SK-N-SH (cell line): Measurements from ENCODE around the gene AKR1A1. TPM values are rescaled to one million over a fixed set of nuclear protein-coding genes. Genes with fewer than 3 reads are reported as not detected.

ENCODE experiments used
- CTCF ChIA-PET: fragments of 300-600, 350-600 bp; formaldehyde crosslinking; extraction: SDS; loops from one replicate; lab custom pipeline; 2021; lab: Yijun Ruan, JAX
- POLR2A ChIA-PET: fragments of 350-600 bp; sonication (Branson Sonifier 250); formaldehyde crosslinking; extraction: SDS; loops from one replicate; lab custom pipeline; 2020; ENCODE audit warnings: antibody characterized with exemption, inconsistent platforms; lab: Yijun Ruan, JAX
- DNase-seq: peaks from one replicate; pipeline ENCODE4 v3.0.0; 2012
- H2AFZ ChIP-seq: fragments of 200-600 bp; sonication (generic); 2 replicates; pipeline ENCODE4 v1.8.1; 2016; ENCODE audit warnings: antibody characterized with exemption, mild to moderate bottlenecking, low read depth
- H3F3A ChIP-seq: fragments of 200-600 bp; sonication (generic); replicated peaks from 2 replicates; pipeline ENCODE3; 2016; ENCODE audit warnings: antibody characterized with exemption, mild to moderate bottlenecking; ENCODE audit not compliant: insufficient read depth
- H3K27ac ChIP-seq, 2 experiments: fragments of 200-500 bp in 1 of 2; fragments of 200-600 bp in 1 of 2; sonication (Bioruptor generic) in 1 of 2; sonication (generic), shearing (Covaris generic) in 1 of 2; 2 replicates each; pipeline versions ENCODE4 v1.5.1 to v1.6.1; 2014 to 2016; ENCODE audit warnings: low read depth in 2 of 2, inconsistent platforms in 1 of 2, low read length in 1 of 2, mild to moderate bottlenecking in 1 of 2, mixed read lengths in 1 of 2
- H3K27me3 ChIP-seq: fragments of 200-600 bp; sonication (generic), shearing (Covaris generic); 2 replicates; pipeline ENCODE4 v1.6.1; 2016; ENCODE audit warnings: mixed run types; ENCODE audit not compliant: insufficient read depth
- H3K36me3 ChIP-seq, 2 experiments: fragments of 200-500 bp in 1 of 2; fragments of 200-600 bp in 1 of 2; sonication (Bioruptor generic) in 1 of 2; sonication (generic) in 1 of 2; replicated peaks in 1 of 2; 2 replicates each; pipeline versions ENCODE3 to v1.5.1; 2014 to 2016; ENCODE audit warnings: low read length in 1 of 2, mild to moderate bottlenecking in 1 of 2; ENCODE audit not compliant: insufficient read depth in 2 of 2, control insufficient read depth in 1 of 2
- H3K4me1 ChIP-seq, 2 experiments: fragments of 200-500 bp in 1 of 2; fragments of 200-600 bp in 1 of 2; sonication (Bioruptor generic) in 1 of 2; sonication (generic), shearing (Covaris generic) in 1 of 2; 2 replicates each; pipeline versions ENCODE4 v1.5.1 to v1.6.1; 2014 to 2016; ENCODE audit warnings: low read depth in 1 of 2, low read length in 1 of 2, mixed run types in 1 of 2; ENCODE audit not compliant: insufficient read depth in 2 of 2, control insufficient read depth in 1 of 2
- H3K4me2 ChIP-seq: fragments of 200-600 bp; sonication (generic), shearing (Covaris generic); 2 replicates; pipeline ENCODE4 v1.6.1; 2017; ENCODE audit warnings: mixed run types
- H3K4me3 ChIP-seq, 2 experiments: fragments of 200-500 bp in 1 of 2; fragments of 200-600 bp in 1 of 2; sonication (Bioruptor generic) in 1 of 2; sonication (generic), shearing (Covaris generic) in 1 of 2; 2 replicates each; pipeline versions ENCODE4 v1.5.1 to v1.8.1; 2014 to 2016; ENCODE audit warnings: low read depth in 2 of 2, inconsistent platforms in 1 of 2, low read length in 1 of 2, mild to moderate bottlenecking in 1 of 2, mixed read lengths in 1 of 2, moderate library complexity in 1 of 2
- H3K79me2 ChIP-seq: fragments of 200-600 bp; sonication (generic); 2 replicates; pipeline ENCODE4 v1.8.1; 2017; ENCODE audit warnings: mild to moderate bottlenecking; ENCODE audit not compliant: insufficient read depth
- H3K9ac ChIP-seq: fragments of 200-600 bp; sonication (generic); 2 replicates; pipeline ENCODE4 v1.6.1; 2017; ENCODE audit warnings: mixed run types
- H3K9me2 ChIP-seq: fragments of 200-600 bp; sonication (generic); 2 replicates; pipeline ENCODE4 v1.6.1; 2017; ENCODE audit warnings: mixed run types
- H3K9me3 ChIP-seq: fragments of 200-600 bp; sonication (generic); 2 replicates; pipeline ENCODE4 v1.6.1; 2017; ENCODE audit warnings: mixed run types, mild to moderate bottlenecking, moderate library complexity
- H4K20me1 ChIP-seq: fragments of 200-600 bp; sonication (generic); 2 replicates; pipeline ENCODE4 v1.6.1; 2017; ENCODE audit warnings: mild to moderate bottlenecking, mixed run types; ENCODE audit not compliant: insufficient read depth
- CHD2 ChIP-seq: fragments of 150-350 bp; IDR thresholded peaks from 2 replicates; pipeline ENCODE4 v1.6.1; 2018; ENCODE audit warnings: low read length; ENCODE audit not compliant: partially characterized antibody
- EP300 ChIP-seq, 2 experiments: IDR thresholded peaks; 2 replicates each; pipeline versions ENCODE4 v1.4.0 to v1.6.1; 2012; ENCODE audit warnings: borderline replicate concordance in 1 of 2, low read depth in 1 of 2, low read length in 1 of 2
- EZH2phosphoT487 ChIP-seq: fragments of 200-600 bp; sonication (generic); IDR thresholded peaks from 2 replicates; pipeline ENCODE4 v1.6.1; 2017; ENCODE audit warnings: low read depth, mixed run types, mild to moderate bottlenecking, antibody characterized with exemption, moderate library complexity, borderline replicate concordance
- FOSL2 ChIP-seq: IDR thresholded peaks from 2 replicates; pipeline ENCODE4 v1.4.0; 2012; ENCODE audit warnings: low read depth, mild to moderate bottlenecking, moderate library complexity, borderline replicate concordance
- FOXJ3 ChIP-seq: sonication (generic); formaldehyde crosslinking; IDR thresholded peaks from 2 replicates; pipeline ENCODE4 v1.5.1; 2020; ENCODE audit warnings: mild to moderate bottlenecking, missing genetic modification reagents
- FOXM1 ChIP-seq: IDR thresholded peaks from 2 replicates; pipeline ENCODE4 v1.4.0; 2012; ENCODE audit warnings: low read depth, mild to moderate bottlenecking
- IRF3 ChIP-seq: fragments of 150-350 bp; IDR thresholded peaks from 2 replicates; pipeline ENCODE4 v1.6.1; 2016; ENCODE audit warnings: mild to moderate bottlenecking, low read depth, low read length
- JUND ChIP-seq: IDR thresholded peaks from 2 replicates; pipeline ENCODE4 v1.4.0; 2012
- MAX ChIP-seq: IDR thresholded peaks from 2 replicates; pipeline ENCODE4 v1.4.0; 2012; ENCODE audit warnings: low read depth
- MEF2A ChIP-seq: IDR thresholded peaks from 2 replicates; pipeline ENCODE4 v1.4.0; 2012; ENCODE audit warnings: low read depth, borderline replicate concordance
- MXI1 ChIP-seq: IDR thresholded peaks from 2 replicates; pipeline ENCODE4 v1.6.1; 2012; ENCODE audit warnings: mild to moderate bottlenecking, low read depth, low read length, improper control_type of control experiment
- NFIC ChIP-seq: IDR thresholded peaks from 2 replicates; pipeline ENCODE4 v1.4.0; 2012; ENCODE audit warnings: borderline replicate concordance
- PBX3 ChIP-seq: IDR thresholded peaks from 2 replicates; pipeline ENCODE4; 2012
- RAD21 ChIP-seq: IDR thresholded peaks from 2 replicates; pipeline ENCODE4 v1.6.1; 2012; ENCODE audit warnings: mild to moderate bottlenecking, low read length
- REST ChIP-seq: IDR thresholded peaks from 2 replicates; pipeline ENCODE4 v1.6.1; 2012; ENCODE audit warnings: mild to moderate bottlenecking, low read depth, low read length, moderate library complexity
- SMC3 ChIP-seq: IDR thresholded peaks from 2 replicates; pipeline ENCODE4 v1.6.1; 2012; ENCODE audit warnings: low read depth, low read length, improper control_type of control experiment
- TAF1 ChIP-seq: IDR thresholded peaks from 2 replicates; pipeline ENCODE4 v1.6.1; 2012; ENCODE audit warnings: low read depth, mild to moderate bottlenecking, low read length, moderate library complexity, borderline replicate concordance
- TCF12 ChIP-seq: IDR thresholded peaks from 2 replicates; pipeline ENCODE4 v1.4.0; 2012
- USF2 ChIP-seq: fragments of 150-350 bp; IDR thresholded peaks from 2 replicates; pipeline ENCODE4 v1.6.1; 2017; ENCODE audit warnings: antibody characterized with exemption, low read length, low read depth, borderline replicate concordance
- YY1 ChIP-seq: IDR thresholded peaks from 2 replicates; pipeline ENCODE4 v1.4.0; 2012; ENCODE audit warnings: low read depth, mild to moderate bottlenecking
- WGBS: methylation state at CpG from one replicate; pipeline ENCODE4 v1.1.6; 2017; ENCODE audit warnings: low lambda C conversion rate; 5-methylcytosine and 5-hydroxymethylcytosine counted together
- polyA plus RNA-seq, 3 experiments: library from polyadenylated mRNA; depleted of rRNA; stranded (reverse); fragments of >200 nt; gene quantifications; 2 replicates each; pipeline ENCODE4 v1.2.3, GENCODE V29; 2012

Gene AKR1A1
- polyA plus RNA-seq, 1 of the 3 experiments (the other 2 are of a cell fraction) = 156 TPM

- no peak for DNase-seq
- H3K9ac ChIP-seq = no peak overlapping the region
- CTCF ChIA-PET = interaction anchor here (1.5 kb wide), 1 partner anchor 30 kb away, joined by 6 read pairs; no protein-coding TSS in a partner anchor
- H3K36me3 ChIP-seq = no peaks in the 10 kb centered on the region
- no peak overlapping the region for H2AFZ ChIP-seq
- no peak overlapping the region for H3K4me2 ChIP-seq
- TF ChIP-seq CHD2 = no peak
- no peak for TF ChIP-seq FOXM1
- no peak for TF ChIP-seq MEF2A
- TF ChIP-seq TAF1 = no peak
- TF ChIP-seq IRF3 = no peak
- no peak for TF ChIP-seq FOSL2
- no peak for TF ChIP-seq USF2
- TF ChIP-seq YY1 = no peak
- no peak for TF ChIP-seq FOXJ3 (CRISPR knock-in tag)
- no peak for TF ChIP-seq RAD21
- TF ChIP-seq REST = no peak
- TF ChIP-seq MXI1 = no peak
- no peak for TF ChIP-seq PBX3
- no peak for TF ChIP-seq JUND
- no peak for TF ChIP-seq SMC3
- no peak for TF ChIP-seq NFIC
- no peak for TF ChIP-seq EZH2phosphoT487
- no peak for TF ChIP-seq EP300 (IDR thresholded peaks at IDR 0.05; ENCODE audit: borderline replicate concordance in 1 of 2, low read depth in 1 of 2, low read length in 1 of 2)
- TF ChIP-seq MAX = no peak
- TF ChIP-seq TCF12 = no peak
- H3K9me3 ChIP-seq = no peaks in the 10 kb centered on the region
- no peaks in the 10 kb centered on the region for H3K9me2 ChIP-seq
- H4K20me1 ChIP-seq = no peaks in the 10 kb centered on the region
- no peak overlapping the region for H3K4me3 ChIP-seq
- H3K27me3 ChIP-seq = no peaks in the 10 kb centered on the region
- H3F3A ChIP-seq = no peaks in the 10 kb centered on the region
- H3K27ac ChIP-seq = no peak overlapping the region
- no peaks in the 10 kb centered on the region for H3K4me1 ChIP-seq
- POLR2A ChIA-PET = interaction anchor here (0.8 kb wide), 1 partner anchor 8 kb away, joined by 3 read pairs; no protein-coding TSS in a partner anchor
- WGBS = 72% methylated on average over 4 of the region's 4 CpGs
- H3K79me2 ChIP-seq = no peaks in the 10 kb centered on the region
Measured at GRCh38 chr1:45542591-45542990, 8.0 kb upstream of the AKR1A1 start.
